ELR (cell line): Measurements from ENCODE around the gene CYBB.
"Not testable (repeated sequence)": the region's sequence is repeated elsewhere in the genome, so short reads cannot be mapped to it uniquely, and the experiment has no call there.

Experiments used
- DNase-seq: peaks from one replicate; pipeline ENCODE4 v3.0.0-alpha.2; 2015; ENCODE audit warnings: low read depth

Gene CYBB

DNA sequence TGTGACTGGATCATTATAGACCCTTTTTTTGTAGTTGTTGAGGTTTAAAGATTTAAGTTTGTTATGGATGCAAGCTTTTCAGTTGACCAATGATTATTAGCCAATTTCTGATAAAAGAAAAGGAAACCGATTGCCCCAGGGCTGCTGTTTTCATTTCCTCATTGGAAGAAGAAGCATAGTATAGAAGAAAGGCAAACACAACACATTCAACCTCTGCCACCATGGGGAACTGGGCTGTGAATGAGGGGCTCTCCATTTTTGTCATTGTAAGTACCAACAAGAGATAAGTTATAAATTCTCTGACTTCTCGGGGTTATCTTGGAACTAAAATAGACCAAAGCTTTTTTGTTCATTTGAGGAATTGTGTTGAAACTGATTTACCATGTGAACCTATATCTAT lies at the start of gene CYBB:
TSS of gene CYBB (plus strand) at position 203 of the 400 bp plus-strand sequence. CDS start at position 222, 19 bp downstream.
- DNase-seq = no peak

DNA sequence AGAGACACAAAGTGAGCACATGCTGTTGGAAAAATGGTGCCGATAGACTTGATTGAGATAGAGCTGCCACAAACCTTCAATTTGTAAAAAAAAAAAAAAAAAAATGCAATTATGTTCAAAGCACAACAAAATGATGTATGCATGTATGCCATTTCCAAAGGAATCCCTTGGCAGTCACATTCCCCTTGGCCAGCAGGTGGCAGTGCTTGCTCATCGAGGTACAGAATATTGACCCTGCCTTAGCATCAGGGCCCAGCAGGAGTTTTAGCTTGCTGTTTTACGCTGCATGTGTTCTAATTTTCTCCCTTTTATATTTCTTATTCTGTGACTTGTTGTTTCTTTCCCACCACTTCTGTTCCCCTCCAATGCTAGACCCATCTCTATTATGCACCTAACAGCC lies 34.5 kb upstream of the CYBB start:
- peak; percentile 60 for DNase-seq

DNA sequence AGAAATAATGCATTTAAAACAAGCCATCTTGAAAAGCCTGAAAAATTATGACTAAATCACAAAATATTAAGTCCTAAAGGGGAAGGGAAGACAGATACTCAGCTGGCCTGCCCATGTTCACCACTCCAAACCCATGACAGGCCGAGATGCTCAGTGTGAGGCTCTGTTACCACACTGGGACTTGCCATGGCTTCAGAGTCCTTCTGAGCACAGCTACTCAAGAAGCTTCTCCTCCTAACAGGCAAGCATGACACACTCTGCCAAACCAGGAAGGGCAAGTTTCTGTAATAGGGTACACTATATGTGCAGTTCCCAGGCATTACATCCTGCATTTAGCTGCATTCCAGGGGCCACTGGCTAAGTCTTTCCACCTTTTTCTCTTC lies 34.0 kb upstream of the CYBB start:
- DNase-seq = no peak

DNA sequence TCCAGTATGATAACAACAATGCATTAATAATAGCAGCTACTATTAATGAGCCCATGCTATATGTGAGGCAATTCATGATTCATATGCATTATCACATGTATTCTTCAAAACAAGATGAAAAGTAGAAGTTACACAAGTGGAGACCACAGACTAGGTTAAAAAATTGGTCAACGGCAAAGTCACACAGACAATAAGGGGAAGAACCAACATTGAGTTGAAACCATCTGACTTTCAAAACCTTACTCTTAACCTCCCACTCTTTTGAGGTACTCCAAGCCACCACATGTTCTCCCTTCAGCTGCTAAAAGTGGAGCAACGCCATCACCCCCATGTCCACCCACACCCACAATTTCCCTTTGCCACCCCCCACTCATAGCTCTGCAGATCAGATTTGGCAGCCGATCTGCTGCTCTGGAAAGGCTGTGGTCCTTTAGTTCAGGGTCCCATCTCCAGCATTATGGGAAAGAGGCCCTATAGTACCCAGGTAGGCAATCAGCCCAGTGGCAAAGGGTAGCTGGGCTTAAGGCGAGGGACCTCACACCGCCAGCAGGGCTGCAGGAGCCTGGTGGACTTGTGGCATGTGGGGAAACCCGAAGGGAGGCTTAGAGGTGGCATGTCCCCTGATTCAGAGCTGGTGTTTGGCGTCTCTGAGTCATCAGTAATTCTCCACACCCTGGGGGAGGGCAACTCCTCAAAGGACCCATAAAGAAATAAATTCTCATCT lies 33.5 kb upstream of the CYBB start:
- peak; percentile 8 for DNase-seq

DNA sequence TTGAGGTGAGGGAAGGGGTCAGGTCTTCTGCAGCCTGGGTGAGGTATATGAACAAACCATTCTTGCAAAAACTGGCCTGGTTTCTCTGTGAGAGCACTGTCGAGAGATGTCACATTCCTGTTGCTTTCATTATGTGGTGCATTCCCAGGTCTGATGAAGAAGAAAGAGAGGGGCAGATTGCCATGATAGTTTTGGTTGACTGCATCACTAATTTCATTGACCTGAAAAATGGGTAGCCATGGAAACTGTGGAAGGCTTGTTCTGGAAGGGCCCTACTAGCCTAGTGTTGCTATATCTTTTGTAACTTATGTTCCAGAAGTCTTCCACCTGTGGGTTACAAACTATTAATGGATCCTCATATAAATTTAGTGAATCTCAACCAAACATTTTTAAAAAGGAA lies 32.9 kb upstream of the CYBB start:
- no peak for DNase-seq

DNA sequence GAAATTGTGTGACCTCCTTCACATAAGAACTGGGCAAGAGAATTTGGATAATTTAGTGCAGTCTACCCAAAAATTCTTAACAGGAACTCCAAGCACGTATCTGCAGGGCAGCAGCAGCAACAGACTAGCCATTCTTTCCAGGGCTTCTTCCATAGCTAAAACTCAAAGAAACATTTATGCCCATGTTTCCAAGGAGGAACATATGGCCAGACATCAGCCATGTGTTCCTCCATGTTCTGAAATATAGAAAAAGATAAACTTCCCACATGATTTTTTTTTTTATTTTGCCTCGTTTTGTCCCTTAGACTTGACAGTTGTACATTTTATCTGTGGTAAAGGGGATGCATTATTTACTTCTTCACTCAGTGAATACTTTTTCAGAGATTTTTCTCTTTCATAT lies 27.6 kb upstream of the CYBB start:
- no peak for DNase-seq

DNA sequence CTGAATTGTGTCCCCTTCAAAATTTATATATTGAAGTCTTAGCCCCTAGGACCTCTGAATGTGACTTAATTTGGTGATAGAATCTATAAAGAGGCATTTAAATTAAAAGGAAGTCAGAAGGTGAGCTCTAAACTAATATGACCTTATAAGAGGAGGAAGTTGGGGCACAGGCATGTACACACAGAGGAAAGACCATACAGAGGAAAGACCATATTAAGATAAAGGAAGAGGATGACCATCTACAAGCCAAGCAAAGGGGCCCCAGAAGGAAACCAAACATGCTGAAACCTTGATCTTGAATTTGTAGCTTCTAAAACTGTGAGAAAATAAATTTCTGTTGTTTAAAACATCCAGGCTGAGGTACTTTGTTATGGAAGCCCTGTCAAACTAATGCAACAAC lies 26.9 kb upstream of the CYBB start:
- DNase-seq = no peak

DNA sequence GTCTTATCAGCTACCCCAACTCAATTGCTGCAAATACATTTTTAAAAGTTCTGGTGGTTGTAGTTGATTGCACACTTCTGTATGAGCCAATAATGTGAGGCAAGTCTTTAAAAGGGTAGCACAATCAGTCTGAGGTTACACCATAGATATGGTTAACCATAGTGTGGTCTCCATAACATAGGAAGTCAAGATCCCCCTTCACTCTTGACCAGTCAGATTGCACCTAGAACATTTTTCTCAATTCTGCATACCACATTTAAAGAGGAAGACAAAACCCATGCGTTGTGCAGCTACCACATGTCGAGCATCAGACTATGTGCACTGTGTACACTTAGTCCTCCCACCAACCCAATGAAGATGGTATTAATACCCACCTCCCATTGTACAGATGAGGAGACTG lies 26.5 kb upstream of the CYBB start:
- DNase-seq = no peak

DNA sequence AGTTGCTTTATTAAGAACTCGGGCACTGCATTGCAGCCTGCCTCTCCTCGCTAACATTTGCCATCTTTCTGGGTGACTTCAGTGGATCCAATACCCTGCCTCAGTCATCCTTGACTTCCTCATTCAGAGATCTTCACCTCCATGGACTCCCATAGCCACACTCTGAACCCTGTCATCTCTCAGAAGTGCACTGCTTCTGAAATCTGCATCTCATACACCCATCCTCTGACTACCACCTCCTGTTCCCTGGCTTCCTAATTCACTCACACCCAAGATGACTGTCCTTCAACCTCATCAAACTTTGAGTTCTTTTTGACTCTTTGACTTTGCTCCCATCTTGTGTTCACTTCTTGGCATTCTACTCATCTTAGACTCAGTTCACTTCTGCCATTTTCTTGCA lies 25.3 kb upstream of the CYBB start:
- DNase-seq = no peak

DNA sequence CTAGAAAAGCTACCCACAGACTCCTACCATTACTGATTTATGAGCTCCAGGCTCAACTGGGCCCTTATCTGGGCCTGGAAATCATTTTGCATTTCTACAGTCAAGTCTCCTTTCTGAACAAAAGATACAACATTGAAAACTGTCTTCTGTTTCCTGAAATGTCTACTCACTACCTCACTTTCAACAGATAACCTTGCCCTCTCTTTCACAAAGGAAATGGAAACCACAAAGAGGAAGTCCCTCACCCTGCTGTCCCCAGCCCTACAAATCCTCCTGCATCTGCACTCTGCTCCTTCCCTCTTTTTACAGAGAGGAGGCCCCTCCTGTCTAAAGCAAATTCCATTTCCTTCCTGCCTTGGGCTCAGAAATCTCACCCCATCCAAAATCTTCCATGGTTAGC lies 24.8 kb upstream of the CYBB start:
- no peak for DNase-seq

DNA sequence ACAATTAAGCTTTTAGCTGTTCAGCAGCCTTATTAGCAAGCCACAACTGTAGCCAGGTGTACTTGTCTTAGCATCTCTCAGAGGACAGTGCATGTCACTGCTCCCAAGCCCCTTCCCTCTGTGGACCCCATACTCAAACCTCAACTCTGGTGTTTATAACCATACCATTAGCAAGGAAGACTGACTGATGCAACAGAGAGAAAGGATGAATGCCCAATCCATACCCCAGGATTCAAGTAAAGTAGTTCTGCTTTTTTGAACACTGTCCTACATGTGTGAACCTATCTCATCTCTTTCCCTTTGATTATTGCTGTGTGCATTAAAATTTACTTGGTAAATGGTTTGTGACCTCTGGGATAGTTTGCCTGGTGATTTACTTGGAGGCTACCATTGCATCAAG lies 22.8 kb upstream of the CYBB start:
- no peak for DNase-seq

DNA sequence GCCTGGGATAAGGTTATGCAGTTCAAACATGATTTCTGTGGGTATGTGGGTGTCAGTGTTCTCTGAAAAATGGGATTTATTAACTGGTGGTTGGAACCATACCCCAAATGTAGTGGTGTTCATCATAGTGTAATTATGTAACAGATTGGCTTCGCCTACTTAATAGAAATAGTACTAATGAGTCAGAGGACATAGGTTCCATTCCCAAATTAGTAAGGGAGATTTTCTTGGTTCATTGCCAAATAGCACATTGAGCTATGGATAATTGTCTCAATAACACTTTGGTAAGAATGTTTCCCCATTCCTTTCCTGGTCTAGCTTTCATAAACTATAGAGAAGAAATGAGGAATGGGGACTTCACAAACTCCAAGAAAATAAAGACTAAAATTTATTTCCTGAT lies 20.5 kb upstream of the CYBB start:
- DNase-seq = no peak

DNA sequence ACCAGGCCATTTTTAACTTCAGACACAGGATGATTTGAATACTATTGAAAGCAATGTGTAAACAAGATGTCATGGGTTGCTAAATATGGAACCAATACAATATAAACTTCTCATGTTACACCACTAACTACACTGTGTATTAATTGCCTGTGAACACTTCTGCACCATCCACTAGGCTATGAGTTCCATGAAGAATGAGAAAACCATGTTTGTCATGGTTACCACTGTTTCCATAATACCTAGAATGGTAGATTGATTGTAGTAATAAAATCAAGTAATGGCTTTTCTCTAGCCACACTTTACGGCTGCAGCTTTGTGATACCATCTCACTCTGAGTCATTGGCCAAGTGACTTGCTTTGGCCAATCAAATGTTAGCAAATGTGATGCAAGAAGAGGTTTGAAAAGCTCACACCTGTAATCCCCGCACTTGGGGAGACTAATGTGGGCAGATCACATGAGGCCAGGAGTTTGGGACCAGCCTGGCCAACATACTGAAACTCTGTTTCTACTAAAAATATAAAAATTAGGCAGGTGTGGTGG lies 19.9 kb upstream of the CYBB start:
- DNase-seq = no peak

DNA sequence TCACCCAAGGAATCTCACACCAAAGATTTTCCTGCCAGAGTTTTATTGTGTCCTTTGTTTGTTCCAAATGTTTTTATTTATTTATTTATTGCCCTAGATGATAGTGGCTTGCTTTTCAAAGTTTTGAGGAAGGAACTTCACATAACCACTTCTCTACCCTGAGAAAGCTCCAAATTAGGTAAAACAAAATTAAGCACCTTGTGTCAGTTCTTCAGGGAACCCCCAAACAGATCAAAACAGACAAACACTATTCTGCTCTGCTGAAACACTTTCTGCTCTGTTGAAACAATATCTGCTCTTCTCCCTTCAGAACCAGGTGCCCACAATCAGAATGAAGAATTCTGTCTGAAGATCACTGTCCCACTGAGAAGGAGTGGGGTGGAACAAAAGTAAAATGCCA lies 16.5 kb upstream of the CYBB start:
- no peak for DNase-seq

DNA sequence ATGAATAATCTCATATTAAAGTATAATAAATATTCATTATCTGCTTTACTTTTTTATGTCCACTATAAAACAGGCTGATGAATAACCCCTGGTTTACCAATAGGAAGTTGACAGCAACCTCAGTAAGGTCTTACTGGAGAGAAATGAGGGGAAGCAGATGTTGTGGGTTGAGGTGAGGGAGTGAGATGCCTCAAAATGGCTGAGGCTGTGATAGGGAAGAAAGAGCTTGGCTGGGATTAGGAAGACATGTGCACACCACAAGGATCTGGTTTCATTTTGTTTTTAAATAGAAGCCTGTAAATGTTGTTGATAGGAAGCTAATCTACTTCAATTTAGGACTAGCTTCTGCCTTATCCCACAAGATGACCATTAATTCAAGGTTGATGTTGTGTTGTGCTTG lies 14.4 kb upstream of the CYBB start:
- no peak for DNase-seq

DNA sequence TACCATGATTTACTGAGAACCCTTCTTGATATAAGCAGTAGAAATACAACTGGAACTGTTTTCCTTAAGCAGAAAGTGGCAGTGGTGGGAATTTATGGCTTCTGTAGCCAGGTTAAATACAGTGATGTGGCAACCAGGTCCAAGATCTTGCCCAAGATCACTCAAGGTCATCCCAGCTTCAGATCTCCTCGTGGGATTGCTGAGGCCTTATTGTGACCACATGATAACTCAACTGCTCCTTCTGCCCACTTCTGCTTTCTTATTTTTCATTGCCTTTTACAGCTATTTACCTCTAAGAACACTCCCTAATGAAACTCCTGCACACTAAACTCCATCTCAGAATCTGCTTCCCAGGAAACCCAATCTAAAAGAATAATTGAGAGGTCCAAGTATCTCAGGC lies 12.4 kb upstream of the CYBB start:
- DNase-seq = no peak

DNA sequence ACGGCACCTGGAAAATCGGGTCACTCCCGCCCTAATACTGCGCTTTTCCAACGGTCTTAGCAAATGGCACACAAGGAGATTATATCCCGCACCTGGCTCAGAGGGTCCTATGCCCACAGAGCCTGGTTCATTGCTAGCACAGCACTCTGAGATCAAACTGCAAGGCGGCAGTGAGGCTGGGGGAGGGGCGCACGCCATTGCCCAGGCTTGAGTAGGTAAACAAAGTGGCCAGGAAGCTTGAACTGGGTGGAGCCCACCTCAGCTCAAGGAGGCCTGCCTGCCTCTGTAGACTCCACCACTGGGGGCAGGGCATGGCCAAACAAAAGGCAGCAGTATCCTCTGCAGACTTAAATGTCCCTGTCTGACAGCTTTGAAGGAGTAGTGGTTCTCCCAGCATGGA lies 11.0 kb upstream of the CYBB start:
- not testable (repeated sequence) for DNase-seq

DNA sequence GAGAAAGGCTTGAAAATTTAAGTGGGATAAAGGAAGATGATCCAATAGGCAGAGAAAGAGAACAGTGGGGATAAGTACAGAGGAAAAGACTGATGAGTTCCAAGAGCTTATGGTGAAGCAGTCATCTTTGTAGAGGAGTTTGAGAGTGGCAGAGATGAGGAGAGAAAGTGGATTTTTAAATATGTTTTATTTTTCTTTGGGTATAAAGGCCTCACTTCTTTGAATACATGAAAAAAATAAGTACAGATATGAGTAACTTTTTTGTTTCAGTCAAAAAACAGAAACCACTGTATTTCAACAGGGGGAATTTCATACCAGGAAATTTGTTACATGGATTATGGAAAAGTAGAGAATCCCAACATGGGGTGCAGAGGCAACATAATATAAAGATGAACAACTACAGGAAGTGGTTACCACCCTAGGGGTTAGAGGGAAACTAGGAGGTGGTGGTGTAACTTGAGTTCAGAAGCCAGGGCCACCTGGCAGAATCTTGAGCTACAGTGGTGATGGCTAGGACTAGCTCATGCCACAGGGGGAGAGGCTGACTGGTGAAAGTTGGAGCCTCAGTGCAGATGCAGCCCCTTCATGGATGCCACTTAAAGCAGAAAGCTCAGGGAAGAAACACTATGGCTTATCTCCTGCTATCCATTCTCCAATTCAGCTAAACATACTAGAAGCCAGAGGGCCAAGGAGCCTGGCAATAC lies 3.4 kb upstream of the CYBB start:
- no peak for DNase-seq

DNA sequence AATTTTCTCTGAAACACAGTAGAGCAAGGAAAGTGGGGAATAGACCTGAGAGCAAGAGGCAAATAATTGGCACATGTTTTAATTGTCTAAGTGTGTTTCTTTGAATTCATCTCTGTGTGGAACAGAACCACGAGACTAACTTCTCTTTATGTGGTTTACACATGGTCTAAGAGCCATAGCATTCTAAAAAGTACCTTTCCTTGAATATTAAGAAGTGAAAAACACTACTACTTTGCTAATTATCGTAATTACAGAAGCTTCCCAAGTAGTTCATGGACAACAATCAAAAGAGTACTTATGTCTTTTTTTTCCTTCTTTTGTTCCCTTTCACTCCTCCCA lies 2.9 kb upstream of the CYBB start:
- DNase-seq = no peak

DNA sequence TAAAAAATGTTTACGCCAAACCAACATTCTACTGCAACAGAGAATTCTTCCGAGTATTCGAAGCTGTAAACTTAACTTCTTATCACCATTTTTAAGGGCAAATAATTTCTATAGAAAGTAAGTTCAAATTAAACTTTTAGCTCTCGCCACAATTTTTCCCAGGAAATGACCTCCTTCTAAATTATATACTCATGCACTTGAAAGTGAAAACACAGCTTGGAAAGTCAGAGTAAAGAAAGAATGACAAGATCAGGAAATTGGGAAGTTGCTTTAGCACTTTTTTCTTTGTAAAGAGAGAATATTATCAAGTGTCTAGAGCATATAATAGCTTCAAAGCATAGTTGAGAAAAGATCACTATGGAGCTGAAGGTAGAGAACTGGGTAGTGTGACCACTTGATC lies 1.2 kb downstream of the CYBB start:
- DNase-seq = no peak

DNA sequence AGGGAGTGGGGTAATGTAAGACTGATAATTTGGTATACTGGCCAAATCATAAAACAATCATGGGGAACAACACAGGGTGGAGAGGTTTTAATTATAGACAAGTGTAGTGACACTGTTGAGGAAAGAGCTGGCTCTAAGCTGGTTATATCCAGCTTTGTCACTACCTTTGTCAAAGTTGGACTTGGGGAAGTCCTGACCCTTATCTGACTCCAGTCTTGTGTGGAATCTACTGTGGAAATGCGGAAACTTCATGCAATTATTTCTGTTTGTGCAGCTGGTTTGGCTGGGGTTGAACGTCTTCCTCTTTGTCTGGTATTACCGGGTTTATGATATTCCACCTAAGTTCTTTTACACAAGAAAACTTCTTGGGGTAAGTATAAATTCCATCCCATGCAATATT lies 2.0 kb downstream of the CYBB start:
- no peak for DNase-seq

DNA sequence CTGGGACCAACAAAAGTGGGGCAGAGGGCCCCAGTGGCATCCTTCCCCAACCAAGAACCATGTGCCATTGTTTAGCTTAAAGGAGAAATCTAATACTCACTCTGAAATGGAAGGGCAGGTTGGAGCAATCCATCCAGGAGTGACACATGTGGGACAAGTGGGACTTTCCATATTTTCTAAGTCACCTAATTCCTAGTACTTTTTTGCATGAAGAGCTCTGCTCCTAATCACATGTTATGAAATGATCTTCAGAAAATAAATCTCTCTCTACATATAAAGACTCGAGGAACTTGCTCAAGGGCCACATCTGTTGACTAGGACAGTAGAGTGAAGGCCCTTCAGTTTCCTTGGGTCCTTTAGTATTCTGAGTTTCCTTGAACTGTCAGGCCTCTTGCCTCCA lies 2.5 kb downstream of the CYBB start:
- no peak for DNase-seq

DNA sequence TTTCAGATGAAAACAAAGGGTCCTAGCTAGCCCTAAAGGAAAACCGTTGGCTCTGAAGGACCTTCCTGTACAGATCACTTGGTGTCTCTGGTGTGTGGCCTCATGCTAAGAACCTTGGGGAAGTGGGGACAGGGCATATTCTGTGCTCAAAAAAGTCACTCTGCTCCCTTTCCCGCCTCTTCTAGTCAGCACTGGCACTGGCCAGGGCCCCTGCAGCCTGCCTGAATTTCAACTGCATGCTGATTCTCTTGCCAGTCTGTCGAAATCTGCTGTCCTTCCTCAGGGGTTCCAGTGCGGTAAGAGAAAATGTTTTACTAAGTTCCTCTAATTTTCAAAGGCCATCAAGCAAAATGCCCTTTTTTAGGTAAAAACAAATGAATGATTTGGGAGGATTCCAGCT lies 3.4 kb downstream of the CYBB start:
- DNase-seq = no peak

DNA sequence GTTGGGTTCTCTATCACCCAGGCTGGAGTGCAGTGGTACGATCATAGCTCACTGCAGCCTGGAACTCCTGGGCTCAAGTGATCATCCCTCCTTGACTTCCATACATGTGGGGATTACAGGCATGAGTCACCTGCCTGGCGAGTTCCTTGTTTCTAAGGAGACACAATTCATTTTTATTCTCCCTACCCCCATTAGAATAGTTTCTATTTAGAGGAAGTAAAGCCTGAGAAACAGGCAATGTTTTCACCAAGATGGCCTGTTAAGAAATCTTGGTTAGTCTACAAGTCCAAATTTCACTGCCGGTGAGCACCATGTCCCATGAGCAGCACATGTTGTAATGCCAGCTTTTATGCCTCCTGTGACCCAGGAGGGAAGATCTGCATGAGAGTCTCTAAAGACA lies 5.7 kb downstream of the CYBB start:
- peak; percentile 1 for DNase-seq
